Measurements from ENCODE around the gene TEAD1. TPM values are rescaled to one million over a fixed set of nuclear protein-coding genes. Genes with fewer than 3 reads are reported as not detected.

Gene TEAD1
- total RNA-seq: 12.2 TPM

GRCh38 chr11:12673924-12674570 is at the start of gene TEAD1:
Gene TEAD1 (plus strand): TSS chr11:12674421.
- peak; percentile 99 for DNase-seq (ENCODE audit: low spot score in 2 of 2)
- no peak for FAIRE-seq

- FAIRE-seq (no peak), DNase-seq (ENCODE audit: low spot score in 2 of 2) (no peak)
Observed at GRCh38 chr11:12624595-12624994, 49.6 kb upstream of the TEAD1 start.

GRCh38 chr11:12625438-12626071 is 48.7 kb upstream of the TEAD1 start:
- FAIRE-seq (no peak), DNase-seq (ENCODE audit: low spot score in 2 of 2) (no peak)

GRCh38 chr11:12626616-12627015 is 47.6 kb upstream of the TEAD1 start:
- FAIRE-seq: no peak
- DNase-seq (ENCODE audit: low spot score in 2 of 2): no peak

- DNase-seq (ENCODE audit: low spot score in 2 of 2) (no peak), FAIRE-seq (no peak)
Observed at GRCh38 chr11:12628314-12628713, 45.9 kb upstream of the TEAD1 start.

GRCh38 chr11:12629601-12630313 is 44.5 kb upstream of the TEAD1 start:
- DNase-seq (ENCODE audit: low spot score in 2 of 2): no peak
- FAIRE-seq: no peak

- no peak for FAIRE-seq
- DNase-seq (ENCODE audit: low spot score in 2 of 2): no peak
Observed at GRCh38 chr11:12631651-12632050, 42.6 kb upstream of the TEAD1 start.

GRCh38 chr11:12634329-12634728 is 39.9 kb upstream of the TEAD1 start:
- no peak for FAIRE-seq

GRCh38 chr11:12636871-12637410 is 37.3 kb upstream of the TEAD1 start:
- no peak for DNase-seq (ENCODE audit: low spot score in 2 of 2)
- no peak for FAIRE-seq

More at GRCh38 chr11:12634329-12634728, 39.9 kb upstream of the TEAD1 start:
- no peak for DNase-seq (ENCODE audit: low spot score in 2 of 2)

- FAIRE-seq (no peak), DNase-seq (ENCODE audit: low spot score in 2 of 2) (no peak)
Observed at GRCh38 chr11:12639388-12639787, 34.8 kb upstream of the TEAD1 start.

- DNase-seq (ENCODE audit: low spot score in 2 of 2) (no peak), FAIRE-seq (no peak)
Observed at GRCh38 chr11:12640355-12640754, 33.9 kb upstream of the TEAD1 start.

- FAIRE-seq: no peak
- DNase-seq (ENCODE audit: low spot score in 2 of 2): peak in 1 of 2 donors; percentile 37
Observed at GRCh38 chr11:12640926-12641849, 33.0 kb upstream of the TEAD1 start.

GRCh38 chr11:12642040-12642439 is 32.2 kb upstream of the TEAD1 start:
- FAIRE-seq: no peak
- DNase-seq (ENCODE audit: low spot score in 2 of 2): no peak

- no peak for FAIRE-seq
Observed at GRCh38 chr11:12642806-12643428, 31.3 kb upstream of the TEAD1 start.

GRCh38 chr11:12646478-12646877 is 27.7 kb upstream of the TEAD1 start:
- no peak for FAIRE-seq

More at GRCh38 chr11:12642806-12643428, 31.3 kb upstream of the TEAD1 start:
- no peak for DNase-seq (ENCODE audit: low spot score in 2 of 2)

GRCh38 chr11:12653729-12654128 is 20.5 kb upstream of the TEAD1 start:
- FAIRE-seq (no peak), DNase-seq (ENCODE audit: low spot score in 2 of 2) (no peak)

More at GRCh38 chr11:12646478-12646877, 27.7 kb upstream of the TEAD1 start:
- DNase-seq (ENCODE audit: low spot score in 2 of 2): no peak

- DNase-seq (ENCODE audit: low spot score in 2 of 2) (no peak), FAIRE-seq (no peak)
Observed at GRCh38 chr11:12655842-12656241, 18.4 kb upstream of the TEAD1 start.

- no peak for DNase-seq (ENCODE audit: low spot score in 2 of 2)
- FAIRE-seq: no peak
Observed at GRCh38 chr11:12657336-12657735, 16.9 kb upstream of the TEAD1 start.

GRCh38 chr11:12657981-12658380 is 16.2 kb upstream of the TEAD1 start:
- FAIRE-seq (no peak), DNase-seq (ENCODE audit: low spot score in 2 of 2) (no peak)
